Osteoblast (primary cell): ENCODE measurements around the gene VNN1. TPM values are rescaled to one million over a fixed set of nuclear protein-coding genes. Genes with fewer than 3 reads are reported as not detected.
A peak's percentile ranks its signal among the peaks of the same experiment; 100 is the strongest.

Source experiments
- DNase-seq: peaks from one replicate; pipeline ENCODE4 v3.0.0; 2011; ENCODE audit warnings: low spot score, mixed read lengths; ENCODE audit not compliant: insufficient read length; ENCODE audit errors: missing footprints
- H2AFZ ChIP-seq: 2 replicates; pipeline ENCODE4 v1.6.0; 2011; ENCODE audit warnings: mild to moderate bottlenecking, low read length
- H3K27ac ChIP-seq: 2 replicates; pipeline ENCODE4 v1.5.1; 2011; ENCODE audit warnings: mild to moderate bottlenecking, low read depth, low read length, moderate library complexity
- H3K27me3 ChIP-seq: 2 replicates; pipeline ENCODE4 v1.6.0; 2012; ENCODE audit warnings: mild to moderate bottlenecking, control low read depth, inconsistent platforms, low read length, moderate library complexity; ENCODE audit not compliant: insufficient read depth
- H3K36me3 ChIP-seq: 2 replicates; pipeline ENCODE4 v1.5.1; 2011; ENCODE audit warnings: mild to moderate bottlenecking, low read length, control low read depth, moderate library complexity; ENCODE audit not compliant: insufficient read depth
- H3K4me1 ChIP-seq: 2 replicates; pipeline ENCODE4 v1.5.1; 2011; ENCODE audit warnings: mild to moderate bottlenecking, low read length, control low read depth, moderate library complexity; ENCODE audit not compliant: insufficient read depth
- H3K4me2 ChIP-seq: 2 replicates; pipeline ENCODE4 v1.6.0; 2011; ENCODE audit warnings: mild to moderate bottlenecking, low read length; ENCODE audit not compliant: insufficient read depth
- H3K4me3 ChIP-seq: fragments of 200-600 bp; sonication (generic); 3 replicates; pipeline ENCODE4 v1.5.1; 2012; ENCODE audit warnings: mild to moderate bottlenecking, low read length, inconsistent platforms; ENCODE audit not compliant: insufficient read depth
- H3K79me2 ChIP-seq: 2 replicates; pipeline ENCODE4 v1.6.0; 2012; ENCODE audit warnings: mild to moderate bottlenecking, low read length, control low read depth, inconsistent platforms; ENCODE audit not compliant: insufficient read depth
- H3K9me3 ChIP-seq: 2 replicates; pipeline ENCODE4 v1.5.1; 2011; ENCODE audit warnings: low read depth, low read length, control low read depth
- H4K20me1 ChIP-seq: 2 replicates; pipeline ENCODE4 v1.6.0; 2012; ENCODE audit warnings: mild to moderate bottlenecking, low read length, control low read depth; ENCODE audit not compliant: insufficient read depth
- total RNA-seq: library from RNA; depleted of rRNA; stranded (reverse); fragments of >200 nt; gene quantifications from 2 replicates; pipeline ENCODE4 v1.2.3, GENCODE V29; 2012
- TF ChIP-seq, protein P1 (sequence below): IDR thresholded peaks from 2 replicates; pipeline ENCODE4 v1.5.1; 2011; ENCODE audit warnings: mild to moderate bottlenecking, low read depth, low read length, moderate library complexity; ENCODE audit errors: extremely low read depth

VNN1 gene
- total RNA-seq, 1 donor: not detected

DNA sequence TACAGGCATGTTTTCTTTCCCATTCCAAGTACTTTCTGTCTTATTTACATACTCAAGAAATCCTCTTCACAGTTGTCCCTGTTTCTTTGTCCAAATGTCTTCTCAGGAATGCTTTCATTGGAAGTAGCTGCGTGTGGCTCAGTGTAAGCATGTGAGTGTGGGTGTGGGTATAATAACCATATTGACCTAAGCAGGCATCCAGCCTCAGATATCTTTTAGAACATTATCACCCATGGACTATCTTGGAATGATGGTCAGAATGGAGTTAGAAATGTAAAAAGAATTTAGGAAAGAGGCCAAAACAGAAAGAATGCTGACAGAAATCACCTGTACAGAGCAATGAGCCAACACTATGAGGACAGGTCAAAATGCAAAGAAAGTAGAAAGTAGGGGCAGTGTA is 27.4 kb upstream of the VNN1 start:
- Histone ChIP-seq H3K4me1 (no peaks in the 10 kb centered on the region), H3K4me3 (no peak overlapping the region), H3K79me2 (no peaks in the 10 kb centered on the region), H3K27ac (no peak overlapping the region), H3K27me3 (peaks cover 3% of the 10 kb centered on the region), H3K36me3 (no peaks in the 10 kb centered on the region), H3K4me2 (no peak overlapping the region), H4K20me1 (no peaks in the 10 kb centered on the region), H2AFZ (no peak overlapping the region), H3K9me3 (no peaks in the 10 kb centered on the region)
- TF ChIP-seq, protein P1, sequence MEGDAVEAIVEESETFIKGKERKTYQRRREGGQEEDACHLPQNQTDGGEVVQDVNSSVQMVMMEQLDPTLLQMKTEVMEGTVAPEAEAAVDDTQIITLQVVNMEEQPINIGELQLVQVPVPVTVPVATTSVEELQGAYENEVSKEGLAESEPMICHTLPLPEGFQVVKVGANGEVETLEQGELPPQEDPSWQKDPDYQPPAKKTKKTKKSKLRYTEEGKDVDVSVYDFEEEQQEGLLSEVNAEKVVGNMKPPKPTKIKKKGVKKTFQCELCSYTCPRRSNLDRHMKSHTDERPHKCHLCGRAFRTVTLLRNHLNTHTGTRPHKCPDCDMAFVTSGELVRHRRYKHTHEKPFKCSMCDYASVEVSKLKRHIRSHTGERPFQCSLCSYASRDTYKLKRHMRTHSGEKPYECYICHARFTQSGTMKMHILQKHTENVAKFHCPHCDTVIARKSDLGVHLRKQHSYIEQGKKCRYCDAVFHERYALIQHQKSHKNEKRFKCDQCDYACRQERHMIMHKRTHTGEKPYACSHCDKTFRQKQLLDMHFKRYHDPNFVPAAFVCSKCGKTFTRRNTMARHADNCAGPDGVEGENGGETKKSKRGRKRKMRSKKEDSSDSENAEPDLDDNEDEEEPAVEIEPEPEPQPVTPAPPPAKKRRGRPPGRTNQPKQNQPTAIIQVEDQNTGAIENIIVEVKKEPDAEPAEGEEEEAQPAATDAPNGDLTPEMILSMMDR: no peak
- DNase-seq: no peak

DNA sequence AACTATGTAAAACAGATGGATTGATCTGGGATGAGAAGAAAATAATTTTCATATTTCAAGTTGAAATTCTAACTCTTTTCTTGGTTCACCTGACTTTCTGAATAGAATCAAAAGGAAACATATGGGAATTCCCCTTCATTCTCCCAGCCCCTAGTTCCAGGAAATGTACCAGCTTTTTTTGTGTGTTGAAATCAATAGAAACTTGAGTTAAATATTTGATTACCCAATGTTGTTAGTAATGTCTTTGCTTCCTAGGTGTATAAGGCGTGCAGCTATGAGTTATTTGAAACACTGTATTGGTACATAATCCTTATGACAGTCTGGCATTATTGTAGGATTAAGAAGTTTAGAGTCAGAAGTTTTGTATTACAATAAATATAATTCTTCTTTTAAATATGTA is 22.4 kb upstream of the VNN1 start:
- H3K36me3 ChIP-seq: no peaks in the 10 kb centered on the region

GRCh38 chr6:132734694-132735236 is 20.9 kb upstream of the VNN1 start:
- Histone ChIP-seq H2AFZ (no peak overlapping the region), H3K4me1 (no peaks in the 10 kb centered on the region), H3K4me3 (no peak overlapping the region), H4K20me1 (no peaks in the 10 kb centered on the region), H3K27me3 (peaks cover 22% of the 10 kb centered on the region), H3K9me3 (no peaks in the 10 kb centered on the region), H3K4me2 (no peak overlapping the region), H3K79me2 (no peaks in the 10 kb centered on the region), H3K36me3 (no peaks in the 10 kb centered on the region), H3K27ac (no peak overlapping the region)
- TF ChIP-seq, protein P1: peak; percentile 36
- DNase-seq: peak; percentile 37

More for the DNA sequence above, 22.4 kb upstream of the VNN1 start:
- H3K9me3 ChIP-seq: no peaks in the 10 kb centered on the region
- no peaks in the 10 kb centered on the region for H3K4me1 ChIP-seq
- no peak overlapping the region for H3K4me2 ChIP-seq
- peaks cover 22% of the 10 kb centered on the region for H3K27me3 ChIP-seq
- no peak overlapping the region for H3K27ac ChIP-seq
- DNase-seq: no peak
- no peaks in the 10 kb centered on the region for H3K79me2 ChIP-seq
- H2AFZ ChIP-seq: no peak overlapping the region
- TF ChIP-seq, protein P1: no peak
- H3K4me3 ChIP-seq: no peak overlapping the region
- H4K20me1 ChIP-seq: no peaks in the 10 kb centered on the region

DNA sequence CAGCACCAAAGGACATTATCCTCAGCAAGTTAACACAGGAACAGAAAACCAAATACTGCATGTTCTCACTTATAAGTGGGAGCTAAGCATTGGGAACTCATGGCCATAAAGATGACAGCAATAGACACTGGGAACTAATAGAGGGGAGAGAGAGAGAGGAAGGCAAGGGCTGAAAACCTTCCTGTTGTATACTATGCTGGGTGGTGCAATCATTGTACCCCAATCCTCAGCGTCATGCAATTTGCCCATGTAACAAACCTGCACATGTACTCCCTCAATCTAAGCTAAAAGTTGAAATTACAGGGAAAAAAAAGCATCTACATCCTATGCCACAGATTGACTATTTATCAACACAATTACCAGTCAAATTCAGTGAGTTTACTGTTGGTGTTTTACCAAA is 20.0 kb upstream of the VNN1 start:
- H3K4me1 ChIP-seq: no peaks in the 10 kb centered on the region
- no peaks in the 10 kb centered on the region for H4K20me1 ChIP-seq
- no peak overlapping the region for H3K4me3 ChIP-seq
- H3K79me2 ChIP-seq: no peaks in the 10 kb centered on the region
- no peak for DNase-seq
- no peak overlapping the region for H3K27ac ChIP-seq
- H3K36me3 ChIP-seq: no peaks in the 10 kb centered on the region
- H3K9me3 ChIP-seq: no peaks in the 10 kb centered on the region
- peaks cover 22% of the 10 kb centered on the region for H3K27me3 ChIP-seq
- no peak overlapping the region for H2AFZ ChIP-seq
- TF ChIP-seq, protein P1: no peak
- H3K4me2 ChIP-seq: no peak overlapping the region
